ENCODE results near the gene LRRC55. TPM values are rescaled to one million over a fixed set of nuclear protein-coding genes. Genes with fewer than 3 reads are reported as not detected.
A peak's percentile ranks its signal among the peaks of the same experiment; 100 is the strongest.

Gene LRRC55
- polyA plus RNA-seq, 1 donor (not counting 4 experiments of a cell fraction or from before 2014, with no cell fraction given): not detected

DNA sequence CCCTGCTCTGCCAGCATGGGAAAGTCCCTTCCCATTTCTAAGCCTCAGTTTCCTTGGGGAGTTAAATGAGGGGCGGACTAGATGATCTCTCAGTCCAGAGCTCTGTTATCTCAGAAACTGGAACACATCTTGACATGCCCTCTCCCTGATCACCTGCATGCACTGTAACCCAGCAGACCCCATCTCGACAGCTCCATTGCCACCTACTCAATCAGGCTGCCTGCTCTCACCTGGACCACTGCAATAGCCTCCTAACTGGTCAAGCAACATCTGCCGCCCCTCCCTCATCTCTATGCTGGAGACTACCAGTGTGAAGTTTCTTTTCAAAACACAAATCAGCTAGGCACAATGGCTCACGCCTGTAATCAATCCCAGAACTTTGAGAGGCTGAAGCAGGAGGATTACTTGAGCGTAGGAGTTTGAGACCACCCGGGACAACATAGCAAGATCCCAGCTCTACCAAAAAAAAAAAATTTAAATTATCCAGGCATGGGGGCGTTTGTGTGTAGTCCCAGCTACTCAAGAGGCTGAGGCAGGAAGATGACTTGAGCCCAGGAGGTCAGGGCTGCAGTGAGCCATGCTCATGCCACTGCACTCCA lies 22.2 kb downstream of the LRRC55 start:
- H3K4me1 ChIP-seq (ENCODE audit: control insufficient read depth, extremely low read depth, insufficient read depth, low read length): no peaks in the 10 kb centered on the region
- H3K27ac ChIP-seq (ENCODE audit: control insufficient read depth, insufficient read depth, low read length): no peak overlapping the region
- no peaks in the 10 kb centered on the region for H3K79me2 ChIP-seq (ENCODE audit: control insufficient read depth, insufficient read depth, low read length)
- TF ChIP-seq EZH2 (IDR thresholded peaks at IDR 0.05; ENCODE audit: low read length): no peak
- TF ChIP-seq, protein P1, sequence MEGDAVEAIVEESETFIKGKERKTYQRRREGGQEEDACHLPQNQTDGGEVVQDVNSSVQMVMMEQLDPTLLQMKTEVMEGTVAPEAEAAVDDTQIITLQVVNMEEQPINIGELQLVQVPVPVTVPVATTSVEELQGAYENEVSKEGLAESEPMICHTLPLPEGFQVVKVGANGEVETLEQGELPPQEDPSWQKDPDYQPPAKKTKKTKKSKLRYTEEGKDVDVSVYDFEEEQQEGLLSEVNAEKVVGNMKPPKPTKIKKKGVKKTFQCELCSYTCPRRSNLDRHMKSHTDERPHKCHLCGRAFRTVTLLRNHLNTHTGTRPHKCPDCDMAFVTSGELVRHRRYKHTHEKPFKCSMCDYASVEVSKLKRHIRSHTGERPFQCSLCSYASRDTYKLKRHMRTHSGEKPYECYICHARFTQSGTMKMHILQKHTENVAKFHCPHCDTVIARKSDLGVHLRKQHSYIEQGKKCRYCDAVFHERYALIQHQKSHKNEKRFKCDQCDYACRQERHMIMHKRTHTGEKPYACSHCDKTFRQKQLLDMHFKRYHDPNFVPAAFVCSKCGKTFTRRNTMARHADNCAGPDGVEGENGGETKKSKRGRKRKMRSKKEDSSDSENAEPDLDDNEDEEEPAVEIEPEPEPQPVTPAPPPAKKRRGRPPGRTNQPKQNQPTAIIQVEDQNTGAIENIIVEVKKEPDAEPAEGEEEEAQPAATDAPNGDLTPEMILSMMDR (optimal IDR thresholded peaks at IDR 0.05 in 1 of 3, IDR thresholded peaks at IDR 0.05 in 1 of 3, conservative IDR thresholded peaks at IDR 0.05 in 1 of 3; ENCODE audit: extremely low read depth in 1 of 3, insufficient read depth in 2 of 3, low read length in 3 of 3): no peak
- dilution Hi-C loops (cut with MboI; ENCODE audit: extremely low pct_ligation_motif_present, low sequenced_read_pairs): no loop called here
- no peak overlapping the region for H3K4me3 ChIP-seq (ENCODE audit: control insufficient read depth in 2 of 3, extremely low read depth in 1 of 3, insufficient read depth in 2 of 3, low read depth in 1 of 3, low read length in 3 of 3)
- no peaks in the 10 kb centered on the region for H3K9me3 ChIP-seq (ENCODE audit: control insufficient read depth, low read depth, low read length)
- DNase-seq (ENCODE audit: low read depth, low spot score) (no peak), FAIRE-seq (no peak)
- no peak overlapping the region for H3K9ac ChIP-seq (ENCODE audit: control insufficient read depth, extremely low read depth, insufficient read depth, low read length)
- peaks cover 14% of the 10 kb centered on the region for H3K27me3 ChIP-seq (ENCODE audit: control insufficient read depth, extremely low read depth, insufficient read depth, low read length)
- no peaks in the 10 kb centered on the region for H4K20me1 ChIP-seq (ENCODE audit: control insufficient read depth, extremely low read depth, insufficient read depth, low read length)
- H3K4me2 ChIP-seq (ENCODE audit: control insufficient read depth, extremely low read depth, insufficient read depth, low read depth, low read length): no peak overlapping the region
- H3K36me3 ChIP-seq (ENCODE audit: control insufficient read depth in 2 of 2, extremely low read depth in 1 of 2, insufficient read depth in 2 of 2, low read length in 2 of 2): no peaks in the 10 kb centered on the region
- no peak overlapping the region for H2AFZ ChIP-seq (ENCODE audit: control insufficient read depth, low read length)
- H3K9me1 ChIP-seq (ENCODE audit: control insufficient read depth, extremely low read depth, insufficient read depth, low read length): no peaks in the 10 kb centered on the region

DNA sequence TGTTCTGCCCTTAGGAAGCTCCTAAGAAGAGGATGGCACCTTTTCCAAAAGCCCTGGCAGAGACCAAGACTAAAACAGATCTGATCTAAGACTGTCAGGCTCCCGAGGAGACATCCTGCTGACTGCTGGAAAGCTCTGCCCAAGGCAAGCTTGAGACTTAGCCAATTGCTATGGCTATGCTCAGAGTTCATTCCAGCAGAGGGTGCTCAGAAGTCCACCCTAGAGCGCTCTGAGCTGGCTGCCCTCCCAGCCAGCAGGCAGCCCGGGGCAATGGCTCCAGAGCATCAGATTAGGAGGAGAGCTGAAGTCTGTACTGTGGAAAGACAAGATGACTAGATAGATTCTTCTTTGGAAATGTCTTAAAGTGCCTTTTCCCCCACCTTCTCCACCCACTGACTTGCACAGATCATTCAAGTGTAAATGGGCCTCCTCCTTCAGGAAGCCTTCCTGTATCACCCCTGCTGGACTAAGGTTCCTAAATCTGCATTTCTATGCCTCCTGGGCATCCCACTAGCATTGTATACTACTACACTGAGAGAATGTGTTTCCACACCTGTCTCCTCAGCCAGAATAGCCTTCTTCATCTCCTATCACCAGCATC lies 23.4 kb downstream of the LRRC55 start:
- H3K36me3 ChIP-seq (ENCODE audit: control insufficient read depth in 2 of 2, extremely low read depth in 1 of 2, insufficient read depth in 2 of 2, low read length in 2 of 2): no peaks in the 10 kb centered on the region
- no peaks in the 10 kb centered on the region for H3K9me3 ChIP-seq (ENCODE audit: control insufficient read depth, low read depth, low read length)
- dilution Hi-C loops (cut with MboI; ENCODE audit: extremely low pct_ligation_motif_present, low sequenced_read_pairs): no loop called here
- H3K9me1 ChIP-seq (ENCODE audit: control insufficient read depth, extremely low read depth, insufficient read depth, low read length): no peaks in the 10 kb centered on the region
- no peak for TF ChIP-seq EZH2 (IDR thresholded peaks at IDR 0.05; ENCODE audit: low read length)
- TF ChIP-seq, protein P1 (optimal IDR thresholded peaks at IDR 0.05 in 1 of 3, IDR thresholded peaks at IDR 0.05 in 1 of 3, conservative IDR thresholded peaks at IDR 0.05 in 1 of 3; ENCODE audit: extremely low read depth in 1 of 3, insufficient read depth in 2 of 3, low read length in 3 of 3): peak in 2 of 3 experiments; percentile 12 to 34
- no peak overlapping the region for H2AFZ ChIP-seq (ENCODE audit: control insufficient read depth, low read length)
- H3K9ac ChIP-seq (ENCODE audit: control insufficient read depth, extremely low read depth, insufficient read depth, low read length): no peak overlapping the region
- no peaks in the 10 kb centered on the region for H3K79me2 ChIP-seq (ENCODE audit: control insufficient read depth, insufficient read depth, low read length)
- DNase-seq (ENCODE audit: low read depth, low spot score) (no peak), FAIRE-seq (no peak)
- no peaks in the 10 kb centered on the region for H4K20me1 ChIP-seq (ENCODE audit: control insufficient read depth, extremely low read depth, insufficient read depth, low read length)
- no peak overlapping the region for H3K4me2 ChIP-seq (ENCODE audit: control insufficient read depth, extremely low read depth, insufficient read depth, low read depth, low read length)
- H3K4me1 ChIP-seq (ENCODE audit: control insufficient read depth, extremely low read depth, insufficient read depth, low read length): no peaks in the 10 kb centered on the region
- H3K4me3 ChIP-seq (ENCODE audit: control insufficient read depth in 2 of 3, extremely low read depth in 1 of 3, insufficient read depth in 2 of 3, low read depth in 1 of 3, low read length in 3 of 3): no peak overlapping the region
- H3K27ac ChIP-seq (ENCODE audit: control insufficient read depth, insufficient read depth, low read length): no peak overlapping the region
- peaks cover 14% of the 10 kb centered on the region for H3K27me3 ChIP-seq (ENCODE audit: control insufficient read depth, extremely low read depth, insufficient read depth, low read length)

Measured in keratinocyte (primary cell).